Inflammatory macrophage treated with lipopolysaccharide for 1 hour (primary cell): Measurements from ENCODE around the gene HOXA4.

Source experiments
- DNase-seq, 2 donors: peaks; one replicate each; pipeline ENCODE4 v3.0.0-alpha.2; 2020 to 2022

HOXA4 gene

GRCh38 chr7:27115221-27116026, 15.1 kb downstream of the HOXA4 start:
- DNase-seq = no peak

GRCh38 chr7:27114881-27115220, 15.7 kb downstream of the HOXA4 start:
- no peak for DNase-seq

GRCh38 chr7:27113991-27114769, 16.4 kb downstream of the HOXA4 start:
- no peak for DNase-seq

GRCh38 chr7:27112955-27113949, 17.3 kb downstream of the HOXA4 start:
- DNase-seq = no peak

- no peak for DNase-seq
Measured at GRCh38 chr7:27112361-27112760, 18.2 kb downstream of the HOXA4 start.

- no peak for DNase-seq
Measured at GRCh38 chr7:27111751-27112277, 18.7 kb downstream of the HOXA4 start.

GRCh38 chr7:27111042-27111750, 19.4 kb downstream of the HOXA4 start:
- no peak for DNase-seq

- no peak for DNase-seq
Measured at GRCh38 chr7:27110186-27111031, 20.1 kb downstream of the HOXA4 start.

- no peak for DNase-seq
Measured at GRCh38 chr7:27109466-27110185, 20.9 kb downstream of the HOXA4 start.

- no peak for DNase-seq
Measured at GRCh38 chr7:27108390-27109127, 22.0 kb downstream of the HOXA4 start.

GRCh38 chr7:27107391-27108381, 22.9 kb downstream of the HOXA4 start:
- no peak for DNase-seq

GRCh38 chr7:27106901-27107240, 23.7 kb downstream of the HOXA4 start:
- no peak for DNase-seq

GRCh38 chr7:27106181-27106900, 24.2 kb downstream of the HOXA4 start:
- DNase-seq = no peak

- DNase-seq = no peak
Measured at GRCh38 chr7:27105301-27106031, 25.1 kb downstream of the HOXA4 start.

- DNase-seq = no peak
Measured at GRCh38 chr7:27104341-27105058, 26.1 kb downstream of the HOXA4 start.

- DNase-seq = no peak
Measured at GRCh38 chr7:27103489-27104226, 26.9 kb downstream of the HOXA4 start.
